Body of pancreas (tissue), 4 donors: ENCODE measurements around the gene HERC3.

Experiments used
- CTCF ChIP-seq, 7 experiments: fragments of 450-650 bp in 4 of 7; fragments of 200-600 bp in 3 of 7; sonication (generic) in 3 of 7; IDR thresholded peaks; one replicate each; pipeline ENCODE4 v1.5.1; 2016 to 2019; ENCODE audit warnings: antibody characterized with exemption in 7 of 7
- POLR2A ChIP-seq, 3 donors: fragments of 450-650 bp; IDR thresholded peaks; one replicate each; pipeline ENCODE4 v1.6.1; 2016; ENCODE audit warnings: antibody characterized with exemption in 3 of 3, mild to moderate bottlenecking in 2 of 3

- no peak for TF ChIP-seq POLR2A (IDR thresholded peaks at IDR 0.05)
- no peak for TF ChIP-seq CTCF (IDR thresholded peaks at IDR 0.05)
Measured at GRCh38 chr4:88628746-88629145, 36.5 kb downstream of the HERC3 start.
